Lower lobe of right lung (tissue), 2 donors: ENCODE data around the gene OR14A16. TPM values are rescaled to one million over a fixed set of nuclear protein-coding genes. Genes with fewer than 3 reads are reported as not detected.

Source experiments
- ATAC-seq, 2 donors: fragments of 200-7000 bp; cut with Tn5 transposase; one replicate each; pipeline ENCODE4 v1.9.1; 2020 to 2022; ENCODE audit warnings: mild to moderate bottlenecking in 2 of 2, moderate library complexity in 2 of 2
- DNase-seq: peaks from one replicate; pipeline ENCODE4 v3.0.0-alpha.2; 2020
- H3K27ac ChIP-seq: fragments of 200-600 bp; one replicate; pipeline ENCODE4 v1.8.0; 2022
- H3K27me3 ChIP-seq: fragments of 200-600 bp; one replicate; pipeline ENCODE4 v1.8.0; 2022; ENCODE audit warnings: low read depth
- H3K36me3 ChIP-seq: fragments of 200-600 bp; one replicate; pipeline ENCODE4 v1.8.0; 2022; ENCODE audit warnings: mild to moderate bottlenecking
- H3K4me1 ChIP-seq: fragments of 200-600 bp; one replicate; pipeline ENCODE4 v1.8.0; 2022
- H3K4me3 ChIP-seq: fragments of 200-600 bp; one replicate; pipeline ENCODE4 v1.8.0; 2022; ENCODE audit warnings: mild to moderate bottlenecking
- H3K9me3 ChIP-seq: fragments of 200-600 bp; one replicate; pipeline ENCODE4 v1.8.0; 2022
- intact Hi-C: fragments of 100-400 bp; cut with DNase I; formaldehyde crosslinking; loops from one replicate; pipeline ENCODE4 v1.11.0; 2022
- total RNA-seq: library from RNA; stranded (reverse); fragmentation: NEBNext Ultra II Directional; extraction: Animal tissue kit (Norgen Biotek cat#: 25700); gene quantifications from one replicate; pipeline ENCODE4 v1.2.1, GENCODE V29; 2021
- TF ChIP-seq, protein P1 (sequence below): fragments of 200-600 bp; IDR thresholded peaks from one replicate; pipeline ENCODE4 v1.8.0; 2022; ENCODE audit warnings: antibody characterized with exemption, mild to moderate bottlenecking
- donor health status: DM: no; HTN: yes; CAD: no; lungs with severe emphysema.

OR14A16 gene
- total RNA-seq, 1 donor from 2014 or later, result not detected

GRCh38 chr1:247769603-247770002, 54.3 kb downstream of the OR14A16 start:
- H3K36me3 ChIP-seq, result no peaks in the 10 kb centered on the region
- no peak overlapping the region for H3K27ac ChIP-seq
- intact Hi-C loops, result no loop called here
- H3K4me1 ChIP-seq, result no peaks in the 10 kb centered on the region
- no peak for ATAC-seq
- no peaks in the 10 kb centered on the region for H3K27me3 ChIP-seq
- TF ChIP-seq, protein P1, sequence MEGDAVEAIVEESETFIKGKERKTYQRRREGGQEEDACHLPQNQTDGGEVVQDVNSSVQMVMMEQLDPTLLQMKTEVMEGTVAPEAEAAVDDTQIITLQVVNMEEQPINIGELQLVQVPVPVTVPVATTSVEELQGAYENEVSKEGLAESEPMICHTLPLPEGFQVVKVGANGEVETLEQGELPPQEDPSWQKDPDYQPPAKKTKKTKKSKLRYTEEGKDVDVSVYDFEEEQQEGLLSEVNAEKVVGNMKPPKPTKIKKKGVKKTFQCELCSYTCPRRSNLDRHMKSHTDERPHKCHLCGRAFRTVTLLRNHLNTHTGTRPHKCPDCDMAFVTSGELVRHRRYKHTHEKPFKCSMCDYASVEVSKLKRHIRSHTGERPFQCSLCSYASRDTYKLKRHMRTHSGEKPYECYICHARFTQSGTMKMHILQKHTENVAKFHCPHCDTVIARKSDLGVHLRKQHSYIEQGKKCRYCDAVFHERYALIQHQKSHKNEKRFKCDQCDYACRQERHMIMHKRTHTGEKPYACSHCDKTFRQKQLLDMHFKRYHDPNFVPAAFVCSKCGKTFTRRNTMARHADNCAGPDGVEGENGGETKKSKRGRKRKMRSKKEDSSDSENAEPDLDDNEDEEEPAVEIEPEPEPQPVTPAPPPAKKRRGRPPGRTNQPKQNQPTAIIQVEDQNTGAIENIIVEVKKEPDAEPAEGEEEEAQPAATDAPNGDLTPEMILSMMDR, result no peak
- no peaks in the 10 kb centered on the region for H3K9me3 ChIP-seq
- H3K4me3 ChIP-seq, result no peak overlapping the region
- no peak for DNase-seq

Other genes starting within 250 kb of the OR14A16 start
- gene OR2G2, start 235.8 kb downstream of the OR14A16 start, total RNA-seq, result not detected
- not detected for gene OR2G3, start 218.5 kb downstream of the OR14A16 start, total RNA-seq
- not detected for gene OR13G1, start 144.4 kb downstream of the OR14A16 start, total RNA-seq
- not detected for gene OR6F1, start 107.5 kb downstream of the OR14A16 start, total RNA-seq
- gene OR14K1, start 85.5 kb downstream of the OR14A16 start, total RNA-seq, result not detected
- gene OR14A2, start 76.0 kb downstream of the OR14A16 start, total RNA-seq, result not detected
- gene OR1C1, start 63.6 kb downstream of the OR14A16 start, total RNA-seq, result not detected
- not detected for gene OR11L1, start 17.8 kb upstream of the OR14A16 start, total RNA-seq
- gene TRIM58, start 33.1 kb upstream of the OR14A16 start, total RNA-seq, result 4.0 TPM
- gene OR2W3, start 71.5 kb upstream of the OR14A16 start, total RNA-seq, result 1.2 TPM
- not detected for gene OR2T8, start 96.1 kb upstream of the OR14A16 start, total RNA-seq
- gene OR2AJ1, start 100.8 kb upstream of the OR14A16 start, total RNA-seq, result not detected
- not detected for gene OR2L8, start 124.7 kb upstream of the OR14A16 start, total RNA-seq
- not detected for gene OR2AK2, start 141.1 kb upstream of the OR14A16 start, total RNA-seq
- not detected for gene OR2L5, start 189.5 kb upstream of the OR14A16 start, total RNA-seq
- not detected for gene OR2L2, start 206.0 kb upstream of the OR14A16 start, total RNA-seq
- gene OR2L3, start 222.7 kb upstream of the OR14A16 start, total RNA-seq, result not detected